DMS153 (cell line): ENCODE data around the gene KRTAP4-9.
"Not testable (repeated sequence)": the region's sequence is repeated elsewhere in the genome, so short reads cannot be mapped to it uniquely, and the experiment has no call there.

ENCODE experiments used
- DNase-seq: peaks from one replicate; lab custom pipeline; 2025; lab: John Stamatoyannopoulos, UW

Gene KRTAP4-9

DNA sequence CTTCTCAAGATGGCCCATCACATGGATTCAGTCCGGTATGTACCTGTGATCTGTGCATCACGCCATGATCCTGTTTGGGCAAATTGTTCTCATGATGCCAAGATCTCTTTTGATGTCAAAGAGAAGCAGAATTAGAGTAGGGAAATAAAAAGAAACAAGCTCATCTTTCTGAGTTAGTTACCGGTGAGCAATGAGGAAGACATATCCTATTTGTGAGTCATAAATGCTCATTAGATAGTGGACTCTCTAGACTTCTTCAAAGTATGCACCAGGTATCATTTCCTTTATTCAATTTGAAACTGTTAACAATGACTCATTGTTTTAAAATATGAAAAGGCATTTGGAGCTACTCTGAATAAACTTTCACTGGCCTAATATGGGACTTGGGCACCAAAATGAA lies 26.8 kb downstream of the KRTAP4-9 start:
- no peak for DNase-seq

DNA sequence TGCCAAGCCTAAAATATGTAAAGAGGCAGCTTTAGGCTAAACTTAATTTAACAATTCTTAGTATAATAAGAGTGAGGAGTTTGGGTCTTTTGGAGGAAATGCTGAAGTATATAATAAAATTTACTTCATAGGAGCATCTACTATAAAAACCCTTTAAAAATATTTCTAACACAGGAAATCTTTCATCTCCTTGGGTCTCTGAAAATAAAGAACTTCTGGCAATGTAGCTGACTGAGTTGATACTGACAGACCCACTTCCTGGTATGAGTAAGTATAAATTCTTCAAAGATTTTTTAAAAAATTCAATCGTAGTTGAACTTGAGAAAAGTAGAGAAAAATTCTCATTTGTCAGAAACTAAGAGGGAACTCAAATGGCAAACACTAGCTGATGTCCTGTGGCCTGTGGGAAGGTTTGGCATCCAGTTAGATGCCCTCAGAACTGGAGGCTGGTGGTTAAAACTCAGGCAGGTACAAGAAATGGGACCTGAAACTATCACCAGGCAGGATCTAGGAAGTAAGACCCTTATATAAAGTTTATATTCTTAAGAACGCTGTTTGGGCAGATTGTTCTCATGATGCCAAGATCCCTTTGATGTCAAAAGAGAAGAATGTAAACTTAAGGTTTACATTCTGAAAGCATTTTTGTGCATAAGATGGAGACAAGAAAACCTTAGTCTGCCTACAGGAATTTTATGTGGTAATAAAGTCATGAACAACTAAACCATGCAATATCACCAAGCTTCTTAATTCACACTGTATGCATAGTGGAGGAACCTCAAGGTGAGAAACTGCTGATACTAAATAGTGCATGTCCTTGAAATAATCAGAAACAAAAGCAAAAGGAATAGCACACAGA lies 28.9 kb downstream of the KRTAP4-9 start:
- DNase-seq: no peak

DNA sequence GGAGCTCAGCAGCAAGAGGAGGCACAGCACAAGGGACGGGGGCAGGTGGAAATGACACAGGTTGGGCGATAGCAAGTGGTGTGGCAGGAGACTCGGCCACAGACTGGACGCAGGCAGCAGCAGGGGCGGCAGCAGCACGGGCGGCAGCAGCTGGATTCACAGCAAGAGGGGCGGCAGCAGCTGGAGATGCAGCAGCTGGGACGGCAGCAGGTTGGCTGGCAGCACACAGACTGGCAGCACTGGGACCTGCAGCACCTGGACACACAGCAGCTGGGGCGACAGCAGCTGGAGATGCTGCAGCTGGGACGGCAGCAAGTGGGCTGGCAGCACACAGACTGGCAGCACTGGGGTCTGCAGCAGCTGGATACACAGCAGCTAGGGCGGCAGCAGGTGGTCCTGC lies 34.7 kb downstream of the KRTAP4-9 start:
- DNase-seq: not testable (repeated sequence)

DNA sequence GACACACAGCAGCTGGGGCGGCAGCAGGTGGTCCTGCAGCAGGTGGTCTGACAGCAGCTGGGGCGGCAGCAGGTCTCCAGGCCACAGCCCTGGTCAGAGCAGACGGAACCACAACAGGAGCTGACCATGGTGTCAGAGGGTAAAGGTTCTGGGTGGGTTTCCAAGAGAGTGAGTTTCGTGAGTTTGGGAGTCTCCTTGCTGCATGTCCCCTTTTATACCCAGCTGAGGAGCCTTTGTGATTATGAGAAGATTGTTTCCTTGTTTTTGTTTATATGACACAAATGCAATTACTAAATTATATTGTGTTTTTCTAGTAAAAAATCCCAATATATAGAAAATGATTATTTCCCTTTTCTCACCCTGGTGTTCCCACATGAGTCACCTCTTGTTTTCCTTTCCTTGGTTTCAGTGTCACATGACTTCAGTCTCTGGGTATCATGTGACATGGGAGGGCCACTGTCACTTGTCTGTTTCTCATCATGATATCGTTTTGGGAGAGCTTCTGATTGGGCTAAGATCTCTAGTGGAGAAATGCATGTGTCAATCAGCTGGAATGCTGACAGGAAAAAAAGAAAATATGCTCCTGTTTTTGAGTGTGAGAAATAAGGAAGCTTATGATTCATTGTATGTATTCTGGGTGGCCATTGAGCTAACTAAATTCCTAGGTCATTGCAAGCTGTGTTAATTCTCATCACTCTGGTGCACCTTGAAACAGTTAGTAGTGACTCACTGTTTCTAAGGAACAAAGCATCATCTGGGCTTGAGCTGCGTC lies 35.4 kb downstream of the KRTAP4-9 start, which contains the start of gene KRTAP4-6:
Gene KRTAP4-6, minus strand, starts transcription at position 185 of the 772 bp plus-strand sequence. Its CDS starts 57 bp downstream, at position 128.
- DNase-seq: no peak

DNA sequence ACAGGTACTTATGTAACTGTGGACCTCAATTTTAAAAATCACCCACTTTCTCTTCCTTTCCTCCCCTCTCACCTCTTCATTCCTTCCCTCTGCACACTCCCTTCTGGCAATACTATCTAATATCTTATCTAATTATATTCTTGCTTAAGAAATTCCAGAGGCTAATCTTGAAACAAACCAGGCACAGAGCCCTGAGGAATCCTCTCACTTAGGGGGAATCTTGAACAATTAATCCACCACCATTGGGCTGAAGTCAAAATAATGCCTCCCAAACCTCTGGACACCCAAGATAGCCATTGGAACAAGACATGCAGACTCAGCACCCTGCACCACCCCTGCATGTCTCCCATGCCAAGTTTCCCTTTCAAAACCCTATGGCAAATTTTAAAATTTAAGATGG lies 36.2 kb downstream of the KRTAP4-9 start:
- no peak for DNase-seq

DNA sequence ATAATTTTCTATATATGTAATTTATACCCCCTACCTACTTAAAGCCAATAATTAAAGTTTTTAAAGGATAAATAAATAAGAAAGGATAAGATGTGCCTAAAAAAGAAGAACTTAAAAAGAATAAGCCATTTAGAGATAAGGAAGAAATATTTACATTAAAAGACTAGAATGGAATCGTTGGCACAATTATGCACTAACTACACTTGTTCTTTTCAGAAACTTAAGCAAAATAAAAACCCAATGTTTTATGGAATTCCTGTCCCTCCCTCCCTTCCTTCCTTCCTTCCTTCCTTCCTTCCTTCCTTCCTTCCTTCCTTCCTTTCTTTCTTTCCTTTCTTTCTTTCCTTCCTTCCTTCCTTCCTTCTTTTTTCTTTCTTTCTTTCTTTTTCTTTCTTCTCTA lies 39.7 kb downstream of the KRTAP4-9 start:
- no peak for DNase-seq

DNA sequence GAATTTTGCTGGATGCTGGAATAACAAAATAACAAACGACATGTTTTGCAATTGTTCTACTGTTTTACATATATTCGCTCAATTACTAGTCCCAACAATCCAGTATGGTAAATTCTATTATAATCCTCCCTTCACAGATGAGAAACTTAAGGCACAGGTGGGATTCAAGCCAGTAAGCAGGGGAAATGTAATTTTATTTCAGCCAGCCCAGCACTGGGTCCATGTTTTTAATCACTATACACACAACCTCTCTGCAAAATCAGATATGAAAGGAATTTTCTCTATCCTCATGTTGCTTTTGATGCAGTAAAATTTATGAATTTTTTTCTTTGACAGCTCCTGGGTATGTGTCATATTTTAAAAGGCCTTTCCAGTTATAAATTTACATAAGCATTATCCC lies 40.1 kb downstream of the KRTAP4-9 start:
- DNase-seq: no peak

DNA sequence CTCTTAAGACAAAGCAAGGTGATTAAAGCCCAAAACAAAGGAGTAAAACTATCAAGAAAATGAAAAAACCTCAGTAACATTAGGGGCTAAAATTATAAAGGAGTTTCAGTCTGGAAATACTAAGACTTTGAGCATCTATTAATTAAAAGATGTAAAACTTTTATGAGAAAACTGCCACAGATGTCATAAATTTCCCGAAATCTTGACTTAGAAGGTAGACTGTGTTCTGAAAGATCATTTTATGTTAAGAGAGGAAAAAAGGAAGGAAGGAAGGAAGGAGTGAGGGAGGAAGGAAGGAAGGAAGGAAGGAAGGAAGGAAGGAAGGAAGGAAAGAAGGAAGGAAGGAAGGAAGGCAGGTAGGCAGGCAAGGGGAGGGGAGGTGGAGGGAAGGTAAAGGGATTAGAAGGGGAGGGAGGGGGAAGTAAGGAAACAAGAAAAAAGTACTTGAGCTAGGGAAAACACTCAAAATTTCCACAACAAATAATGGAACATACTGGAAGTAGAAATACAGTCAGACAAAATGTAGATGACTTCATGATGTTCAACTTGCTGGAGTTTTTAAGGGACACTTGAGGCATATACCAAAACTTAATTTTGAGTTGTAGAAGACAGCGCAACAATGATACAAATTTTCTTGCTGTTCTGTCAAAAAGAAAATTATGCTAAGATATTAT lies 42.5 kb downstream of the KRTAP4-9 start:
- DNase-seq: no peak

DNA sequence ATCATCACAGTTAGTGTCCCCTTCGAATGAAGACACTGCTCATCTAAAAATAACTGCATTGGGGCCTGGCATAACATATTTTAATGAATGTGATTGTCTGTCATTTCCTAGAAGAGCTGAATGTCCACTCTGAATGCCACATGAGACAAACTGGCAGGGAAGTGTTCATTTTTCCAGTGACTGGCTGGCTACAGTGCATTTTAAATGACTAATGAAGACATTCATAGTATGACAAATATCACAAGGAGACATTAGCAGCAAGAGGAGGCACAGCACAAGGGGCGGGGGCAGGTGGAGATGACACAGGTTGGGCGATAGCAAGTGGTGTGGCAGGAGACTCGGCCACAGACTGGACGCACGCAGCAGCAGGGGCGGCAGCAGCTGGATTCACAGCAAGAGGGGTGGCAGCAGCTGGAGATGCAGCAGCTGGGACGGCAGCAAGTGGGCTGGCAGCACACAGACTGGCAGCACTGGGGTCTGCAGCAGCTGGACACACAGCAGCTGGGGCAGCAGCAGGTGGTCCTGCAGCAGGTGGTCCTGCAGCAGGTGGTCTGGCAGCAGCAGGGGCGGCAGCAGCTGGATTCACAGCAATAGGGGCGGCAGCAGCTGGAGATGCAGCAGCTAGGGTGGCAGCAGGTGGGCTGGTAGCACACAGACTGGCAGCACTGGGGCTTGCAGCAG lies 43.9 kb downstream of the KRTAP4-9 start:
- not testable (repeated sequence) for DNase-seq

DNA sequence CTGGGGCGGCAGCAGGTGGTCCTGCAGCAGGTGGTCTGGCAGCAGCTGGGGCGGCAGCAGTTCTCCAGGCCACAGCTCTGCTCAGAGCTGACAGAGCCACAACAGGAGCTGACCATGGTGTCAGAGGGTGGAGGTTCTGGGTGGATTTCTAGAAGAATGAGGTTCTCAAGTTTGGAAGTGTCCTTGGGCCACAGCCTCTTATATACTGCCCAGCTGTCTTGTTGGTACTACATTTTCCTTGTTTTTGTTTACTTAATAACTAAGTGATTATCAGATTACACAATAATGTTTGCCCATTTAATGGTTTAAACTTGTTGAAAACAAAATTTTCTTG lies 44.4 kb downstream of the KRTAP4-9 start, which contains the start of gene KRTAP4-5:
Gene KRTAP4-5, minus strand, starts transcription at position 174 of the 334 bp plus-strand sequence. Its CDS starts 58 bp downstream, at position 116.
- DNase-seq: no peak

DNA sequence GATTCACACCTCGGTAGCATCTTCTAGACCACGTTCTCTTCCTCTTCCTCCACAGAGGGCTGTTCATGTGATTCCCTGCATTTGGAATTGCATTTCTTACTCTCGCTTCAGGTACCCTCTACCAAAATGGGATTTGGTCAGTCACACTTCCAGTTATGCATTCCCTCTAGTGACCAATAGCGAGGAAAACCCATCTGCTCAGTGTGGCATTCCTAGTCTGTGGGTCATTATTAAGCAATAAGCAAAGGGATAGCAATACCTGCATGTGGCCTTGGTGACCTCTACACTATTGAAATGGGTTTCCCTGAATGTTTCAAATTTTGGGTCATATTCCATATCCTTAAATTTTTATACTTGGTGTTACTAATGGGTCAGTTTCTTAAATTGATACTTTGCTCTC lies 44.8 kb downstream of the KRTAP4-9 start:
- no peak for DNase-seq

DNA sequence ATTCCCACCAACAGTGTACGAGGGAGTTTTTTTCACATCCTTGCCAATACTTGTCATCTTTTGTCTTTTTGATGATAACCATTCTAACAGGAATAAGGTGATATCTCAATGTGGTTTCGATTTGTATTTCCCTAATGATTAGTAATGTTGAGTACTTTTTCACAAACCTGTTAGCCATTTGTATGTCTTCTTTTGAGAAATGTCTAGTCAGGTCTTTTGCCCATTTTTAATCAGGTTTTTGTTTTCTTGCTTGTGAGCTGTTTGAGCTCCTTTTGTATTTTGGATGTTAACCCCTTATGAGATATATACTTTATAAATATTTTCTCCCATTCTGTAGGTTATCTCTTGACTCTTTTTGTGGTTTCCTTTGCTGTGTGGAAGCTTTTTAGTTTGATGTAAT lies 46.3 kb downstream of the KRTAP4-9 start:
- DNase-seq: no peak

DNA sequence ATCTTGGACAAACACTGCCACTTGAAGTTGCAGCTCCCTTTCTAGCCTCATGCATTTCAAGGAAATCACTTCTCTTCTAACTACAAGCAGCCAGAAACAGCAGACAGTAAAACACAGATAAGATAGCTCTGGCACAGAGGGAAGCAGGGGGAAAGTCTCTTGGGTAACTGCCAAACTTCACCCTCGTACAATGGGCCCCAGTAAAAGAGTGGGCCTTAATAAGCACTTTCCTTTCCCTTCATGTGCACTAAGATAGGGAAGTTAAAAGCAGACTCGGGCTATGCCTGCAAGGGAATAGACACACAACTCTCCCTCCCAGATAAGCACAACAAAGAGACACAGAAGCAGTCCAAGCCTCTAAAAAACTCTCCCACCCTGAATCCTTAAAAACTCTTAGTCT lies 48.7 kb downstream of the KRTAP4-9 start:
- DNase-seq: no peak
